Ramos (cell line): ENCODE measurements around the gene ACAP3.
"Not testable (repeated sequence)": the region's sequence is repeated elsewhere in the genome, so short reads cannot be mapped to it uniquely, and the experiment has no call there.

ENCODE experiments used
- in situ Hi-C: fragments of 300-500 bp; cut with MboI; formaldehyde crosslinking; loops from one replicate; pipeline ENCODE4 v1.14.3; 2022; ENCODE audit warnings: low sequenced_read_pairs; ENCODE audit not compliant: unreplicated experiment

The ACAP3 gene

DNA sequence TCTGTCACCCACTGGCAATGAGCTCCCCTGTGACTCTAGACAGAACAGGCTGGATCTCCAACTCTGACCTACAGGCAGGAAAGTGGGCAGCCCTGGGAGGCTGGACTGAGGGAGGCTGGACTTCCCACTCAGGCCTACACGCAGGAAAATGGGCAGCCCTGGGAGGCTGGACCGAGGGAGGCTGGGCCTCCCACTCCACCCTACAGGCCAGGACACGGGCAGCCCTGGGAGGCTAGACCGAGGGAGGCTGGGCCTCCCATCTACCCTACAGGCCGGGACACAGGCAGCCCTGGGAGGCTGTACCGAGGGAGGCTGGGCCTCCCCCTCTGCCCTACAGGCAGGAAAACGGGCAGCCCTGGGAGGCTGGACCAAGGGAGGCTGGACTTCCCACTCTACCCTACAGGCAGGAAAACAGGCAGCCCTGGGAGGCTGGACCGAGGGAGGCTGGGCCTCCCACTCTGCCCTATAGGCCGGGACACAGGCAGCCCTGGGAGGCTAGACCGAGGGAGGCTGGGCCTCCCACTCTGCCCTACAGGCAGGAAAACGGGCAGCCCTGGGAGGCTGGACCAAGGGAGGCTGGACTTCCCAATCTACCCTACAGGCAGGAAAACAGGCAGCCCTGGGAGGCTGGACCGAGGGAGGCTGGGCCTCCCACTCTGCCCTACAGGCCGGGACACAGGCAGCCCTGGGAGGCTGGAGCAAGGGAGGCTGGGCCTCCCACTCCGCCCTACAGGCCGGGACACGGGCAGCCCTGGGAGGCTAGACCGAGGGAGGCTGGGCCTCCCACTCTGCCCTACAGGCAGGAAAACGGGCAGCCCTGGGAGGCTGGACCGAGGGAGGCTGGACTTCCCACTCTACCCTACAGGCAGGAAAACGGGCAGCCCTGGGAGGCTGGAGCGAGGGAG, 59.5 kb downstream of the ACAP3 start:
- in situ Hi-C loops: not testable (repeated sequence)

- in situ Hi-C loops: no loop called here
These were observed 60.3 kb downstream of the ACAP3 start for GRCh38 chr1:1247341-1247913.

- in situ Hi-C loops: no loop called here
These were observed 61.0 kb downstream of the ACAP3 start, which contains the start of gene C1QTNF12 for GRCh38 chr1:1246577-1247340. Gene C1QTNF12 (minus strand): TSS chr1:1246722. CDS start chr1:1246690, 32 bp downstream.

- in situ Hi-C loops: no loop called here
These were observed 61.7 kb downstream of the ACAP3 start for GRCh38 chr1:1245817-1246576.

GRCh38 chr1:1245178-1245816, 62.4 kb downstream of the ACAP3 start:
- in situ Hi-C loops: no loop called here

- in situ Hi-C loops: no loop called here
These were observed 63.4 kb downstream of the ACAP3 start for GRCh38 chr1:1244192-1244811.

GRCh38 chr1:1243807-1244191, 63.9 kb downstream of the ACAP3 start:
- in situ Hi-C loops: no loop called here

DNA sequence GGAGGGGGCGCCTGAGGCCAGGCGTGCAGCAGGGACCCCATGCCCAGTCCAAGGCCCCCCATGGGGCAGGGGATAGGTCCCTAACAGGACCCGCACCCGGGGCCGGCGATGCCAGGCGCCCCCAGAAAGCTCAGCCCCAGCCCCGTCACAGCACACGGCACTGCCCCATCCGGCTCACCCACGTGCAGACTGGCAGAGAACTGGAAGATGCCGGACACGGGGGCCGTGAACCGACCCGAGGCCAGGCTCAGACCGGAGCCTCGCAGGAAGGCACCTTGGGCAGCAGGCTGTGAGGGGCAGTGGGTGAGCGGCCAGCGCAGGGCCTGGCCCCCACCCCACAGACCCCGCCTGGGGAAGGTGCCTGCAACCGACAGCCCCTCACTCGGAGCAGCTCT, 64.5 kb downstream of the ACAP3 start:
- in situ Hi-C loops: no loop called here

GRCh38 chr1:1242461-1243265, 65.1 kb downstream of the ACAP3 start:
- in situ Hi-C loops: no loop called here
